HUES6 (cell line): ENCODE results near the gene PLB1.

Source experiments
- H3K27ac ChIP-seq: 2 replicates; pipeline ENCODE4 v1.7.0; 2013; ENCODE audit warnings: low read depth, mild to moderate bottlenecking, low read length, inconsistent platforms
- H3K27me3 ChIP-seq: 2 replicates; pipeline ENCODE4 v1.6.1; 2013; ENCODE audit warnings: low read length; ENCODE audit not compliant: control insufficient read depth, insufficient read depth
- H3K36me3 ChIP-seq: 2 replicates; pipeline ENCODE4 v1.6.1; 2013; ENCODE audit warnings: low read length; ENCODE audit not compliant: control insufficient read depth, insufficient read depth
- H3K4me1 ChIP-seq: 2 replicates; pipeline ENCODE4 v1.6.1; 2013; ENCODE audit warnings: low read length; ENCODE audit not compliant: control insufficient read depth, insufficient read depth
- H3K4me3 ChIP-seq: 2 replicates; pipeline ENCODE4 v1.5.1; 2013; ENCODE audit warnings: low read depth, low read length
- H3K9ac ChIP-seq: one replicate; pipeline ENCODE4 v1.6.1; 2013; ENCODE audit warnings: mild to moderate bottlenecking, low read length
- H3K9me3 ChIP-seq: 2 replicates; pipeline ENCODE4 v1.6.1; 2013; ENCODE audit warnings: low read depth, low read length; ENCODE audit not compliant: control insufficient read depth, insufficient read depth

Gene PLB1

DNA sequence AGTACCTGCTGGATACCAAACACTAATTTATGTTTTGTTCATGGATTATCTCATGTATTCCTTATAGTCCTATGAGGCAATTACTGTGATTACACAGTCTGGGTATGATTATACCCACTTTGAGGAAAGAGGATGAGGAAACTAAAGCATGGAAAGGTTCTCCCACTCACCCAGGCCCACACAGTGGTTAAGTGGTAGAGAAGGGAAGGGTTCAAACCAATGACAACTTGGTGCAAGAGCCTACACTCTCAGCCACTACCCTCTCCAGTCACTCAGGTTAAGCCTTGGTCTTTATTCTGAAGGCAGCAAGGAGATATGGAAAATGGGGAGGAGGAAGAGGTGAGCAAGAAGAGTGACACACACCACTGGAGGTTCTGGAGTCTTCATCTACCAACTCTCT lies 191.3 kb downstream of the PLB1 start:
- Histone ChIP-seq H3K36me3 (no peaks in the 10 kb centered on the region), H3K27ac (no peak overlapping the region), H3K4me1 (peaks cover 22% of the 10 kb centered on the region; the same call in 1 of the 2 replicates), H3K4me3 (no peak overlapping the region), H3K27me3 (no peaks in the 10 kb centered on the region), H3K9me3 (no peaks in the 10 kb centered on the region), H3K9ac (no peak overlapping the region)

DNA sequence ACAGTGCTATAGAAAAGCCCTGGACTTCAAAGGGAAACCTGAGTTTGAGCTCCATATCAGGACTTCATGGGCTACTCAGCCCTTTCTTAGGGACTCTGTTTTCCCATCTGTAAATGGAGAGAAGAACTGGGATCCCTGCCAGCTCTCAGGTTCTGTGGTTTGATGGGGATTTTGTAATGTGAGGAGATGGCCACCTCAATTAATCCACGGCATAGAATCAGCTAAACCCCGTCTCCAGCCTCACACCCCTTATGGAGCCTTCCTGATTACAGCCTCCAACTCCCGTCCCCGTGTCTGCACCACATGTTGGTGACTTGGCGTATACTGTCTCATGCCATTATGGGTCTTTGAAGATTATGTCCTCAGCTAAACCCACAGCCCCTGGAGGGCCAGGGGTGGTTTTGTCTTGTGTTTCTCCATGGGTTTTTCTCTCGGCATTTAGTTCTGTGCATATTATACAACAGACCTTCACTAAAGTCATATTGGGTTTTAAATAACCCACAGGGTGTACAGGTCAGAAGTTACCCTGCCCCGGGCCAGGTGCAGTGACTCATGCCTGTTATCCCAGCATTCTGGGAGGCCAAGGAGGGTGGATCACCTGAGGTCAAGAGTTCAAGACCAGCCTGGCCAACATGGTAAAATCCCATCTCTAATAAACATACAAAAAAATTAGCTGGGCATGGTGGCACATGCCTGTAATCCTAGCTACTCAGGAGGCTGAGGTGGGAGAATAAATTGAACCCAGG lies 192.0 kb downstream of the PLB1 start:
- Histone ChIP-seq H3K27ac (no peak overlapping the region), H3K9me3 (no peaks in the 10 kb centered on the region), H3K27me3 (no peaks in the 10 kb centered on the region), H3K9ac (no peak overlapping the region), H3K4me3 (no peak overlapping the region), H3K4me1 (peaks cover 23% of the 10 kb centered on the region; the same call in 1 of the 2 replicates), H3K36me3 (no peaks in the 10 kb centered on the region)

DNA sequence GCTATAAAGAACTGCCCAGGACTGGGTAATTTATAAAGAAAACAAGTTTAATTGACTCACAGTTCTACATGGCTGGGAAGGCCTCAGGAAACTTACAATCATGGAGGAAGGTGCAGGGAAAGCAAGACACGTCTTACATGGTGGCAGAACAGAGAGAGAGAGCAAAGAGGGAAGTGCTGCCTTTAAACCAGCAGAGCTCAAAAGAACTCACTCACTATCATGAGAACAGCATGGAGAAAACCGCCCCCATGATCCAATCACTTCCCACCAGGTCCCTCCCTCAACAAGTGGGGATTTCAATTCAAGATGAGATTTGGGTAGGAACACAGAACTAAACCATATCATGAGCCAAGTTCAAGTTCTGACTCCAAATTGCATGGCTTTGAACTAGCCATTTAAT lies 193.0 kb downstream of the PLB1 start:
- peaks cover 13% of the 10 kb centered on the region; the same call in 1 of the 2 replicates for H3K4me1 ChIP-seq

DNA sequence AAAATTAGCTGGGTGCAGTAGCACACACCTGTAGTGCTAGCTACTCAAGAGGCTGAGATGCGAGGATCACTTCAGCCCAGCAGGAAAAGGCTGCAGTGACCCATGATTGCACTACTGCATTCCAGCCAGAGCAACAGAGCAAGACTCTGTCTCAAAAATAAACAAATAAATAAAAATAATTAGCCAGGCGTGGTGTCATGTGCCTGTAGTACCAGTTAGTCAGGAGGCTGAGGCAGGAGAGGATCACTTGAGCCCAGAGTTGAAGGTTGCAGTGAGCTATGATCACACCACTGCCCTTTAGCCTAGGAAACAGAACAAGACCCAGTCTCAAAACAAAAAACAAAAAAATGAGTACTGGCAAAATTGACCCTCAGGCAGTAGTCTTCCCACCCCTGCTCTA lies 193.9 kb downstream of the PLB1 start:
- Histone ChIP-seq H3K4me1 (peaks cover 8% of the 10 kb centered on the region; the same call in 1 of the 2 replicates), H3K9me3 (no peaks in the 10 kb centered on the region), H3K27ac (no peak overlapping the region), H3K4me3 (no peak overlapping the region), H3K36me3 (no peaks in the 10 kb centered on the region), H3K27me3 (no peaks in the 10 kb centered on the region), H3K9ac (no peak overlapping the region)

More for the DNA sequence above, 193.0 kb downstream of the PLB1 start:
- Histone ChIP-seq H3K4me3 (no peak overlapping the region), H3K27me3 (no peaks in the 10 kb centered on the region), H3K36me3 (no peaks in the 10 kb centered on the region), H3K9ac (no peak overlapping the region), H3K27ac (no peak overlapping the region), H3K9me3 (no peaks in the 10 kb centered on the region)

DNA sequence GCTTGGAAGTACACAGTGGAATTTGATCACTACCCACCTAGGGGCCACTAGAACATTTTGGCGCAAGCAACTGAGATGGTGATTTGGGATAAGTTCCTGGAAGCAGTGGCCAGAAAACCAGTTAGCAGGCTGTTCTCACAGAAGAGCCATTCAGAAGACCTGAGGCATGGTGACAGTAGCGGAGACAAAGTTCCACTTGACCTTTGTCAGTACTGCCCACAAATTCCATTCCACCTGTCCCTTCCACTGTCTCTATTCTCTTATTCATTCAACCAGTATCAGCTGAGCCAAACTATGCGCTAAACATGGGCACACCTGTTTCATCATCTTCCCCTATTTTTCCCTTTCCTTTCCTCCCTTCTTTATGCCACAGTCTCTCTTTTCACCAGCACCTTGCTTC lies 196.6 kb downstream of the PLB1 start:
- no peaks in the 10 kb centered on the region for H3K27me3 ChIP-seq
- no peak overlapping the region for H3K27ac ChIP-seq
- H3K4me3 ChIP-seq = no peak overlapping the region
- no peaks in the 10 kb centered on the region for H3K9me3 ChIP-seq
- no peak overlapping the region for H3K9ac ChIP-seq
- no peaks in the 10 kb centered on the region for H3K36me3 ChIP-seq
- peaks cover 12% of the 10 kb centered on the region; the same call in 1 of the 2 replicates for H3K4me1 ChIP-seq

DNA sequence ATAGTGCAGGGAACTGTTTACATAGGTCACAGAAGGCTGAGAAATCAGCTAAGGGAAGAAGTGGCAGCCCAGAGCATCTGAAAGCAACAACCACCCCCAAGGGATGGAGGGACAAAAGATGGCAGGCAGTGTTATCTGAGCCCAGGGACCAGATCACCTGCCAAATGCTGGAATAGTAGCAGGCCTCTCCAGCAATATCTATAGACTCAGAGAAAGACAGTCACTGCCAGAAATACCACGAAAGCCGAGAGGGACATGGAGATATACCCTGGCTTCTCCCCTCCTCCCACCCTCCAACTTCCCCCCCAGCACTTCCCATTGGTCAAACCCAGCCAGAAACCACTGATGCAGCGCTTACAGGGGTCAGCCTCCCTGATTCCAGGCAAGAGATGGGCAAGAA lies 197.4 kb downstream of the PLB1 start:
- H3K4me3 ChIP-seq = no peak overlapping the region
- no peak overlapping the region for H3K27ac ChIP-seq
- no peaks in the 10 kb centered on the region for H3K27me3 ChIP-seq
- H3K4me1 ChIP-seq = peaks cover 12% of the 10 kb centered on the region; the same call in 1 of the 2 replicates
- H3K9ac ChIP-seq = no peak overlapping the region
- no peaks in the 10 kb centered on the region for H3K36me3 ChIP-seq
- H3K9me3 ChIP-seq = no peaks in the 10 kb centered on the region
